GM21576 (cell line): Measurements from ENCODE around the gene THOC6.

ENCODE experiments used
- ATAC-seq: cut with Tn5 transposase; IDR thresholded peaks from one replicate; pipeline ENCODE4 v1.9.1; 2021; ENCODE audit warnings: mild to moderate bottlenecking, moderate library complexity; ENCODE audit not compliant: unreplicated experiment

THOC6 gene

DNA sequence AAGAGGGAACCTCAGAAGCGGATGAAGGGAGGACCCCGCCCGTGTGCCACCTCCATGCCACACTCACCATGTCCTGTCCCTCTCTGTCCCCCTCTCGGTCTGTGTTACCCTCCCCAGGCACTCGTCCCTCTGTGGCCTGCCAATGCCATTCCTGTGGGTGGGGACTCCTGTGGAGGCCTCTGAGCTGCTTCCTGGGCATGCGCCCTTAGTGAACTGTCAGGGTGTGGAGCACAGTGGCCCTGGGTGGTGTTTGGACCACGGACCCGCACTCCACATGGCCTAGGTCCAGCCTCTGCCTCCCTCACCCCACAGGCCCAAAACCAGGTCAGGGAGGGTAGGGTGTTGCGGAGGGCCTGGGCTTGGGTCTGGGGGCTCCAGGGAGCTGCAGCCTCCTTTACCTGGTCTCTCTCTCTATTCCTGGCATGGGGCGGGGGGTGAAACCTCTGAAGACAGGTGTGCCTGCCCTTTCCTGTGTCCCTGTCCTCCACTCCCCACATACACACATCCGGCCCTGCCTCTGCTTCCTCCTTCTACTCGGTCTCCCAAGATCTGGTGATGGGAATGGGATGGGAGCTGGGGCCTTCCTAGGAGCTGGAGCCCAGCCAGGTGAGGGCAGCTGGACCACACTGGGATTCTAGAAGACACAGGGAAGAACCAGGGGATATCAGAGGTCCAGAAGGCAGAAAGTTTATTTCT, 32.1 kb upstream of the THOC6 start:
- ATAC-seq, result no peak

GRCh38 chr16:2992383-2993081, 31.3 kb upstream of the THOC6 start:
- no peak for ATAC-seq

DNA sequence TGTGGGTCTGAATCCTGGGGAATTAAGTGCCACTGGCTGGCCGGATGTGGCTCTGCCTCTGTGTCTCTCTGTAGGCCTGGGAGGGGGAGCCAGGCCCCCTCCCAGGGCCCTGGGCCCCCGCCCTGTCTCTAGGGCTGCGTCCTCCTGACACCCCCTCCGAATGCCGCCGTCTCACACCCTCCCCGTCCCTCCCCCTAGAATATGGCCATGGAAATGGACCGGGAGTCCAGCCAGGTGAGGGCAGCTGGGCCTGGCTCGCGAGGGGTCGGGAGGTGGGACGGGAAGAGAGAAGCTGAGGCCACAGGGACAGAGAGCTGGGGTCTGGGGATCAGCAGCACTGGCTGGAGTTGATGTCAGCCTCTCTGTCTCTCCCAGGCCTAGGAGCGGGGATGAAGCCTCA, 27.5 kb upstream of the THOC6 start:
- no peak for ATAC-seq

DNA sequence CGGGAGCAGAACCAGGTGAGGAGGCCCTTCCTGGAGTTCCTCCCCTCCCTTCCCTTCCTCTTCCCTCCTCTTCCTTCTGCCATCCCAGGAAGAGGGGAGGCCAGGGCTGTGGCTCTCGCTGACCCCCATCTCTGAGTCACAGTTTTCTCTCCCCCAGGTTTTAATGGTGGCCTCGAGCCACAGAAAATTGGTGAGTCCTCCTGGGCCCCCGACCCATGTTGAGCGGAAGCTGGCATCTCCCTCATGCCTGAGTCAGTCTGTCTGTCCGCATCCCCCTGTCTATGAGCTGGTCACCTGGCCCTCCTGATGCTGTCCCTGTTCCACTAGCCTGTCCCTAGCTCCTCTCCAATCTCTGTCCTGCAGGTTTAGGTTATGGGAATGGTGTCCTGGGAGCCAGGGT, 23.9 kb upstream of the THOC6 start:
- ATAC-seq, result no peak

- ATAC-seq, result no peak
These were observed 23.3 kb upstream of the THOC6 start for GRCh38 chr16:3000540-3000939.

DNA sequence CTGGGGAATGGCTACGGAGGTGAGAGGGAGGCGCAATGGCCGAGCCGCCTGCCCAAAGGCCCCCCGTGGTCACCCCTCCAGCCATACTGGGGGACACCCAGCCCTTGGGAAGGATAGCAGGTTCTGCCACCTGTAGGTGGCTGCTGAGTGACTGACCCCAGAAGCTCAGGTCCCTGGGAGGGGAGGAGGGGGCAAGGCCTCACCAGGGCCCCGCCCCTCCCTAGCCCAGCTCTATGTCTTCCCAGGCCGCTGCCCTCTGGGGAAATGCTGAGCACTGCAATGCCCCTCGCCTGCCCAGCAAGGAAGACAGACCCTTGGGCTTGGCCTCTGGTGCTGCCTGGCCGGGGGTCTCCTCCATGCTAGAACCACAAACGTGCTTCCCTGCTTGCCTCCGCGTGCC, 22.5 kb upstream of the THOC6 start:
- no peak for ATAC-seq

- ATAC-seq, result peak; percentile 94
These were observed 20.1 kb upstream of the THOC6 start for GRCh38 chr16:3003582-3004270.

- ATAC-seq, result peak; percentile 15
These were observed 19.5 kb upstream of the THOC6 start for GRCh38 chr16:3004319-3004718.

DNA sequence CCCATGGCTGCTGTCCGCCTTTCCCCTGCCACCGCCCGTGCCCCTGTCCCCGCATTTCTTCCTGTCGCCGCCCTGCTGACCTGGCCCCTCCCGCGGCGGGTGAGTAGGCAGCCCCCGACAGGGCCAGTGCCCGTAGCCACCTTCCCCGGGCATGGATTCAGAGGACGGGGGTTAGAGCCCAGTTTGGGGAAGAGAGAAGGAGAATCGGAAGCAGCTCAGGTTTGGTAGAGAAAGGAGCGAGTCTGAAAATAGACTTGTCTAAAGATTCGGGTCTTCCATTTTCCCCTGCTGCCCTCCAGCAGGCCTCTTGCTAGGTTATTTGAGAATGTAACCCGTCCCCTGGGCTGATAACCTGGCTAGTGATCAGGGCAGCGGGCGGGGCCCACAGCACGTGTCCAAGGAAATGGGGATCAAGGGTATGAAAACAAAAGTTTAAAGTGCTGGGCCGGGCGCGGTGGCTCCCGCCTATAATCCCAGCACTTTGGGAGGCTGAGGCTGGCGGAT, 19.0 kb upstream of the THOC6 start:
- ATAC-seq, result no peak

- no peak for ATAC-seq
These were observed 16.5 kb upstream of the THOC6 start for GRCh38 chr16:3007059-3007956.

DNA sequence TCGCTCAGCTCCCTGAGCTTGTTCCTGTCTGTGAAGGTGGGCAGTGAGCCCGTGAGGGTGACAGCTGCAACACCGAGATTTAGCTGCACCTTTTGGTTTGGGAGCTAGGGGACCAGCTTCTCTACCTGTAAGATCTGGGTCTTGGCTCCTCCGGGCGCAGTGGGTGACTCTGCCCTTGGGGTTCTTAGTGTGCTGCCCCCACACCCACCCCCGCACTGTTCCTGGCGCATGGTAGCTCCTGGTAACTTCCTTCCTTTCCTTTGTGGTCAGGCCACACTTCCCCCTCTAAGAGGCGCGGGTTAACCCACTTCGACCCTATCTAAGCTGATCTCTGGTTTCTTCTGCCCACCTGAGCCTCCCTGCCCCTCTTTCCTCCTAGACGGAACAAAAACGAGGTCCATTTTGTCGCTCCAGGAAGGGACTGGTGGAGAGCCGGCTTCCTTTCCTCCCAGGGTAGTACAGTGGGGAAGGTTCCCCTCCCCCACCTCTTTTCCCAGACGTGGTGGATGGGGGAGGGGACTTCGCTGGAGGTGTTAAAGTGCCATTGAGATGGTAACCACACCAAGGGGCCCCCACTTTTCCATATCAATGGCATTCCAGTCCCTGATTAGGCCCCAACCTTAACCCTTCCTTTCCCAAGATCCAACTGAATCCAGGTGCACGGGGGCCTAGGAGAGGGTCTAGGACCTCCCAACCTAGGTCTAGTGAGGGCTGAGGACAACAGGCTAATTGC, 15.7 kb upstream of the THOC6 start:
- ATAC-seq, result no peak

DNA sequence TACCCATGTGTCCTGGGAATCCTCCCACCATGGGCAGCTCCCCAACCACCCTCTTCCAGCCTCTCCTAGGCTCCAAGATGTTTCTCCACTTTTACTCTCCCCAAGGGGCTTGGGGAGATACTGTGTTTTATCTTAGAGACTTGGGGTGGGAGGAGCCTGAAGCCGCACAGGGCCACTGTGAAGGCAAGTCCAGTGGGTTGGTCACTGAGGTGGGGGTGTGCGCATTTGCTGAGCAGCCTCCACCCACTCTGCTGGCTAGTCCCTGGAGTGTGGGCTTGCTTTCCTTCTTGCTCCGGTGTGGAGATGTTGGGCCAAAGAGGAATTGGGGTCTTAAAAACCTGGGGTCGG, 15.2 kb upstream of the THOC6 start:
- ATAC-seq, result no peak

DNA sequence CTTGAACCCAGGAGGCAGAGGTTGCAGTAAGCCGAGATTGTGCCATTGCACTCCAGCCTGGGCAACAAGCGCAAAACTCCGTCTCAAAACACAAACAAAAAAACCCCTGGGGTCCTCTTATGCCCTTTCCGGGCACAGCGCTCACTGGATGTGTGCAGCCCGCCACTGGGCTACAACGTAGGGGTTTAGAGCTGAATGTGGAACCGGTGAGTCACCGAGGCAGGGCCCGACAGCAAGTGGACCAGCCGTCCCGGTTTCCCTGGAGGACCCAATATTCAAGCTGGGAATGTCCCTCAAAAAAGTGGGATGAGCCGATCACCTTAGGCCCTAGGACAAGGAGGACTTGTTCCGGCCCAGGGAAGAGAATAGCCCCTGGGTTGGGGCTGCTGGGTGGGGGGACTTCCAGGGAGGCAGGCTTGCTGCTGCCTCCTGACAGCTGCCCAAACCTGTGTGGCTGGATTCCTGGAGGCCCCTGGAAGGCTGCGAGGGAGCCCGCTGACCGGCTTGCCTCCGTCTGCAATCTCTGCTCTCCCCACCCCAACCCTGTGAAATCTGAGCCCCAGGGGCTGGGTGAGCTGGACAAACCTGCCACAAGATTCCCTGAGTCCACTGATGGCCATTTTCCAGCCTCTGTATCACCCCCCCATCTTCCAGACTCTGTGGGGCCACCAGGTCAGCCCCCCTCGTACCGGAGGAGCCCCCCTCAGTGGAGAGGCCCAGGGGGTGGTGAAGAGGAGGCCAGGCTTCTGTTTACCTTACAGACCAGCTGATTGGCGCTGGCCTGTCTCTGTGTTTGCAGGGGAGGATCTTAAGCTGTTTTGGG, 14.1 kb upstream of the THOC6 start:
- ATAC-seq, result no peak

DNA sequence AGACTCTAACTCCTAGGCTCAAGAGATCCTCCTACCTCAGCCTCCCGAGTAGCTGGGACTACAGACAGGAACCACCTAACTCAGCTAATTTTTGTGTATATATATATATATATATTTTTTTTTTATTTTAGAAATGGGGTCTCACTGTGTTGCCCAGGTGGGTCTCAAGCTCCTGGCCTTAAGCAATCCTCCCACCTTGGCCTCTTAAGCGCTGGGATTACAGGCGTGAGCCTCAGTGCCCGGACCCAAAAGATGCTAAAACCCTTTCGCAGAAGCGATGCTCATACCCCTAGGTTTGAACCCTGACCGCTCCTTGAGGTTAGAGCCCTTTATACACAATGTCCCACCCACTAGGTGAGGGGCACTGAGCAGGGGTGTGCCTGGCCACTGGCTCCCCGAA, 13.3 kb upstream of the THOC6 start:
- ATAC-seq, result no peak

DNA sequence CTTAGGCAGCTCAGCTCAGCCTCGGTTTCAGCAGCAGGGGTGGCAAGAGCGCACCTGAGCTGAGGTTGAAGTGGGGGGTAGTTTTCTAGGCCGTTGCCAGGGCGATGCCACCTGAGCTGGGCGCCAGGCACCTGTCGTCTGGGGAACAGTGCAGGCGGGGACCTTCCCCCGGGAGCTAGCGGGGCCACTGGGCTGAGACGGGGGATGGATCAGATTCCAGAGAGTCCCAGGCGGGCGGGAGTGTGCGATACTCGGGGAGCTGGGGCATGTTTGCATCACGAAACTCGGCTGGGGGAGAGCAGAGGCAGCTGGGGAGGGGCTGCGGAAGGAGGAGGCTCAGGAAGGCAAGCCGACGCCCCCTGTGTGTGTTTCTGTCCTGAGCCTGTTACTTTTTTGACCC, 11.6 kb upstream of the THOC6 start:
- no peak for ATAC-seq

DNA sequence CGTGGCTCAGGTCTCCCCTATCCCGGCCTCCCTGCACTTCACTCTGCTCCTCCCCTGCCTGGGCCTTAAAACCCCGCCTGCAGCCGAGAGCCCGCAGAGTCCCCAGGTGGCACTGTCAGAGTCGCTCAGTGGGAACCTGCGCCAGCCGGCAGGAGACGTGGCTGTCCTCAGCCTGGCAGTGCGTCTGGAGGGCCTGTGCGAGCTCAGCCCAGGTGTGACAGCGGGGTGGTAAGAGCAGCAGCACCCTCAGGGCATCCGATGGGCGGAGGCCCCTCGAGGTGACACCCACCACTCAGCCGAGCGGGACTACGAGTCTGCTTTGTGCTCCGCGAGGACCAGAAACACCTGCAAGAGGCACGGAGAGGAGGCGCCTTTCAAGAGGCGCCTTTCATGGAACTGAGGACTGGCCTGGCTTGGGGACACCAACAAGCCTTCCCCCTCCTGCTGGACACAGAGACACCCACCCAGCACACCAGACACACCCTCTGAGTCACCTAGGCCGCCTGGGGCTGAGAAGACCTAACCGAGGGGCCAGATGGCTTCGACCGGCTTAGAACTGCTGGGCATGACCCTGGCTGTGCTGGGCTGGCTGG, 10.9 kb upstream of the THOC6 start, which contains the start of gene CLDN9:
CLDN9 (plus strand) TSS at position 96 of the 593 bp plus-strand sequence; CDS start at position 536, 440 bp downstream.
- ATAC-seq, result no peak

DNA sequence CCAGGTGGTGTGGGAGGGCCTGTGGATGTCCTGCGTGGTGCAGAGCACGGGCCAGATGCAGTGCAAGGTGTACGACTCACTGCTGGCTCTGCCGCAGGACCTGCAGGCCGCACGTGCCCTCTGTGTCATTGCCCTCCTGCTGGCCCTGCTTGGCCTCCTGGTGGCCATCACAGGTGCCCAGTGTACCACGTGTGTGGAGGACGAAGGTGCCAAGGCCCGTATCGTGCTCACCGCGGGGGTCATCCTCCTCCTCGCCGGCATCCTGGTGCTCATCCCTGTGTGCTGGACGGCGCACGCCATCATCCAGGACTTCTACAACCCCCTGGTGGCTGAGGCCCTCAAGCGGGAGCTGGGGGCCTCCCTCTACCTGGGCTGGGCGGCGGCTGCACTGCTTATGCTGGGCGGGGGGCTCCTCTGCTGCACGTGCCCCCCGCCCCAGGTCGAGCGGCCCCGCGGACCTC, 10.3 kb upstream of the THOC6 start:
- ATAC-seq, result no peak

DNA sequence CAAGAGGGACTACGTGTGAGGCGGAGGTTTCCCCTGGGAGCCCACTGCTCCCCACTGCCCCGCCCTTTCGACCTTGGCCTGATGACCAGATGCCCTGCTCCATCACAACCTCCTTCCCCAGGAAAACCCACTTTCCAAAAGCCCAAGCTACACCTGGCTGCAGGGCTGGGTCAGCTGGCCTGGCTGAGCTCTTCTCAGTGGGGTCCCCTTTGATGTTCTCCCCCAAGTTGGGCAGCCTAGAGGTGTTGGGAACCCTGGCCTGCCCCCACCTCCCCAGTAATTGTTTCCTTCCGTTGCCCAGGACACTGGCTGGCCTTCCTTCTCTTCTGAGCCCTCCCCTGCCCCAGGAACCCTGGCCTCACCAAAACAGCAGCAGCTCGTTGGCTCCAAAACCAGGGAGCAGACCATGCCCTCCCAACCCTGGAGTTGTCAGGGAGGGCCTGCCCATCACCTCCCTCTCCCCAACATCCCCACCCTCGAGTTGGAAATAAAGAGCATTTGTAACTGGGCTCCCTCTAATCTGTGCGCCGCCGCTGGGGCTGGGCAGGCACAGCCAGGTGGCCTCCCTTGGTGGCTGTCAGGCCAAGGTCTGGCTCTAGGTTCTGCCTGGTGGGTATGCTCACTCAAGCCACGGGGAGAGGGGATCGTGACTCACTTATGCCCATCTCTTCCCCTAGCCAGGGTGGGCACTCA, 9.7 kb upstream of the THOC6 start:
- no peak for ATAC-seq
